ENCODE measurements around the gene MICU1. TPM values are rescaled to one million over a fixed set of nuclear protein-coding genes. Genes with fewer than 3 reads are reported as not detected.

Gene MICU1
- total and polyA plus RNA-seq, 2 of the 13 experiments (the other 11 are each of a cell fraction or from before 2014, with no cell fraction given): 32.5 to 56.1 TPM

- TF ChIP-seq TIGD3 (CRISPR knock-in tag; IDR thresholded peaks at IDR 0.05; ENCODE audit: borderline replicate concordance) (no peak), ZUFSP (CRISPR knock-in tag; IDR thresholded peaks at IDR 0.05; ENCODE audit: borderline replicate concordance) (no peak), PHF20 (CRISPR knock-in tag; IDR thresholded peaks at IDR 0.05) (no peak; the same call in 1 of the 2 replicates), ZFAT (CRISPR knock-in tag; conservative IDR thresholded peaks at IDR 0.05) (no peak), SOX5 (CRISPR knock-in tag; IDR thresholded peaks at IDR 0.05; ENCODE audit: borderline replicate concordance) (peak; percentile 50; the same call in 1 of the 2 replicates), JDP2 (CRISPR knock-in tag; IDR thresholded peaks at IDR 0.05; ENCODE audit: borderline replicate concordance) (no peak), MEF2D (CRISPR knock-in tag; IDR thresholded peaks at IDR 0.05) (peak; percentile 80; the same call in 1 of the 2 replicates), ZFP36L1 (CRISPR knock-in tag; IDR thresholded peaks at IDR 0.05) (no peak), NCOA1 (CRISPR knock-in tag; IDR thresholded peaks at IDR 0.05) (0 out of 2 replicates have a peak, but pooled peaks have one; percentile 70), NFKB2 (CRISPR knock-in tag; IDR thresholded peaks at IDR 0.05; ENCODE audit: borderline replicate concordance) (no peak), KAT8 (CRISPR knock-in tag; IDR thresholded peaks at IDR 0.05) (peak; percentile 69), ZNF563 (CRISPR knock-in tag; IDR thresholded peaks at IDR 0.05) (0 out of 2 replicates have a peak, but pooled peaks have one; percentile 24), PAX8 (CRISPR knock-in tag; IDR thresholded peaks at IDR 0.05; ENCODE audit: borderline replicate concordance) (no peak), HOMEZ (CRISPR knock-in tag; IDR thresholded peaks at IDR 0.05; ENCODE audit: low read depth) (peak; percentile 55; the same call in 1 of the 2 replicates), RNF2 (conservative IDR thresholded peaks at IDR 0.05; ENCODE audit: low read depth) (peak; percentile 34; the same call in 1 of the 2 replicates), ETS1 (CRISPR knock-in tag; IDR thresholded peaks at IDR 0.05) (no peak)
- TF ChIP-seq, protein P1, sequence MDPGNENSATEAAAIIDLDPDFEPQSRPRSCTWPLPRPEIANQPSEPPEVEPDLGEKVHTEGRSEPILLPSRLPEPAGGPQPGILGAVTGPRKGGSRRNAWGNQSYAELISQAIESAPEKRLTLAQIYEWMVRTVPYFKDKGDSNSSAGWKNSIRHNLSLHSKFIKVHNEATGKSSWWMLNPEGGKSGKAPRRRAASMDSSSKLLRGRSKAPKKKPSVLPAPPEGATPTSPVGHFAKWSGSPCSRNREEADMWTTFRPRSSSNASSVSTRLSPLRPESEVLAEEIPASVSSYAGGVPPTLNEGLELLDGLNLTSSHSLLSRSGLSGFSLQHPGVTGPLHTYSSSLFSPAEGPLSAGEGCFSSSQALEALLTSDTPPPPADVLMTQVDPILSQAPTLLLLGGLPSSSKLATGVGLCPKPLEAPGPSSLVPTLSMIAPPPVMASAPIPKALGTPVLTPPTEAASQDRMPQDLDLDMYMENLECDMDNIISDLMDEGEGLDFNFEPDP (CRISPR knock-in tag; conservative IDR thresholded peaks at IDR 0.05): peak; percentile 96; the same call in 1 of the 2 replicates
- TF ChIP-seq, protein P2, sequence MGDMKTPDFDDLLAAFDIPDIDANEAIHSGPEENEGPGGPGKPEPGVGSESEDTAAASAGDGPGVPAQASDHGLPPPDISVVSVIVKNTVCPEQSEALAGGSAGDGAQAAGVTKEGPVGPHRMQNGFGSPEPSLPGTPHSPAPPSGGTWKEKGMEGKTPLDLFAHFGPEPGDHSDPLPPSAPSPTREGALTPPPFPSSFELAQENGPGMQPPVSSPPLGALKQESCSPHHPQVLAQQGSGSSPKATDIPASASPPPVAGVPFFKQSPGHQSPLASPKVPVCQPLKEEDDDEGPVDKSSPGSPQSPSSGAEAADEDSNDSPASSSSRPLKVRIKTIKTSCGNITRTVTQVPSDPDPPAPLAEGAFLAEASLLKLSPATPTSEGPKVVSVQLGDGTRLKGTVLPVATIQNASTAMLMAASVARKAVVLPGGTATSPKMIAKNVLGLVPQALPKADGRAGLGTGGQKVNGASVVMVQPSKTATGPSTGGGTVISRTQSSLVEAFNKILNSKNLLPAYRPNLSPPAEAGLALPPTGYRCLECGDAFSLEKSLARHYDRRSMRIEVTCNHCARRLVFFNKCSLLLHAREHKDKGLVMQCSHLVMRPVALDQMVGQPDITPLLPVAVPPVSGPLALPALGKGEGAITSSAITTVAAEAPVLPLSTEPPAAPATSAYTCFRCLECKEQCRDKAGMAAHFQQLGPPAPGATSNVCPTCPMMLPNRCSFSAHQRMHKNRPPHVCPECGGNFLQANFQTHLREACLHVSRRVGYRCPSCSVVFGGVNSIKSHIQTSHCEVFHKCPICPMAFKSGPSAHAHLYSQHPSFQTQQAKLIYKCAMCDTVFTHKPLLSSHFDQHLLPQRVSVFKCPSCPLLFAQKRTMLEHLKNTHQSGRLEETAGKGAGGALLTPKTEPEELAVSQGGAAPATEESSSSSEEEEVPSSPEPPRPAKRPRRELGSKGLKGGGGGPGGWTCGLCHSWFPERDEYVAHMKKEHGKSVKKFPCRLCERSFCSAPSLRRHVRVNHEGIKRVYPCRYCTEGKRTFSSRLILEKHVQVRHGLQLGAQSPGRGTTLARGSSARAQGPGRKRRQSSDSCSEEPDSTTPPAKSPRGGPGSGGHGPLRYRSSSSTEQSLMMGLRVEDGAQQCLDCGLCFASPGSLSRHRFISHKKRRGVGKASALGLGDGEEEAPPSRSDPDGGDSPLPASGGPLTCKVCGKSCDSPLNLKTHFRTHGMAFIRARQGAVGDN (CRISPR knock-in tag; IDR thresholded peaks at IDR 0.05): peak; percentile 99
Measured at GRCh38 chr10:72334825-72335393, 291.0 kb downstream of the MICU1 start (continued).

Data from HepG2 (cell line).